A549 treated with AZD9567 at 1 μM for 4 hours (cell line): Measurements from ENCODE around the gene SYTL4. TPM values are rescaled to one million over a fixed set of nuclear protein-coding genes. Genes with fewer than 3 reads are reported as not detected.

Source experiments
- total RNA-seq: library from RNA; stranded (reverse); fragments of 200-300 nt; extraction: Qiagen RNA extraction; gene quantifications from 5 replicates; pipeline ENCODE4 v1.2.3, GENCODE V29; 2022; ENCODE audit not compliant: insufficient read depth

Gene SYTL4
- total RNA-seq, result 0.82 to 3.0 TPM (median 2.2 TPM) in 5 replicates

GRCh38 chrX:100731441-100732281 lies at the start of gene SYTL4:
TSS of gene SYTL4 (minus strand) at chrX:100732121. CDS start at chrX:100702037, 30,084 bp downstream.

GRCh38 chrX:100643956-100644860 lies 87.7 kb downstream of the SYTL4 start, which contains the start of gene SRPX2:
TSS of gene SRPX2 (plus strand) at chrX:100644199. CDS start at chrX:100646323, 2,124 bp downstream.

GRCh38 chrX:100636321-100636991 lies 95.5 kb downstream of the SYTL4 start, which contains the start of gene TSPAN6:
TSS of gene TSPAN6 (minus strand) at chrX:100636806. CDS start at chrX:100636694, 112 bp downstream.

Other genes starting within 250 kb of the SYTL4 start
- gene TNMD, start 147.2 kb downstream of the SYTL4 start, total RNA-seq, result not detected in 5 replicates
- gene TSPAN6, start 95.3 kb downstream of the SYTL4 start, total RNA-seq, result 35.7 to 41.7 TPM (median 38.4 TPM) in 5 replicates
- 2.4 to 3.1 TPM (median 3.0 TPM) in 5 replicates for gene SRPX2, start 87.9 kb downstream of the SYTL4 start, total RNA-seq
- 30.7 to 37.9 TPM (median 31.8 TPM) in 5 replicates for gene CSTF2, start 88.3 kb upstream of the SYTL4 start, total RNA-seq
- gene NOX1, start 142.2 kb upstream of the SYTL4 start, total RNA-seq, result 0.06 to 0.18 TPM (median 0.10 TPM) in 4 of 5 replicates, not detected in the other
- 0.52 to 0.82 TPM (median 0.68 TPM) in 5 replicates for gene XKRX, start 196.8 kb upstream of the SYTL4 start, total RNA-seq
- gene ARL13A, start 237.6 kb upstream of the SYTL4 start, total RNA-seq, result 0.11 to 0.13 TPM in 2 of 5 replicates, not detected in the others